UCSD-AML1 (cell line): ENCODE measurements around the gene ARMC12.
A peak's percentile ranks its signal among the peaks of the same experiment; 100 is the strongest.
"Not testable (repeated sequence)": the region's sequence is repeated elsewhere in the genome, so short reads cannot be mapped to it uniquely, and the experiment has no call there.

Source experiments
- DNase-seq: peaks from one replicate; lab custom pipeline; 2025; ENCODE audit not compliant: unreplicated experiment; lab: John Stamatoyannopoulos, UW

Gene ARMC12

GRCh38 chr6:35736982-35737412, at the start of gene ARMC12:
Gene ARMC12, plus strand, starts transcription at chr6:35737032. Its CDS starts 77 bp downstream, at chr6:35737109.
- DNase-seq = no peak

GRCh38 chr6:35687658-35688604, 48.9 kb upstream of the ARMC12 start:
- peak; percentile 56 for DNase-seq

GRCh38 chr6:35688605-35689322, 48.1 kb upstream of the ARMC12 start, which contains the start of gene FKBP5:
Gene FKBP5, minus strand, starts transcription at chr6:35688915. Its CDS starts 46,091 bp downstream, at chr6:35642824.
- DNase-seq = peak; percentile 93

- DNase-seq = not testable (repeated sequence)
Measured at GRCh38 chr6:35690006-35690405, 46.8 kb upstream of the ARMC12 start.

- DNase-seq = no peak
Measured at GRCh38 chr6:35690484-35690883, 46.3 kb upstream of the ARMC12 start.

- DNase-seq = peak; percentile 33
Measured at GRCh38 chr6:35691027-35691824, 45.6 kb upstream of the ARMC12 start.

- no peak for DNase-seq
Measured at GRCh38 chr6:35694462-35694861, 42.4 kb upstream of the ARMC12 start.

- DNase-seq = not testable (repeated sequence)
Measured at GRCh38 chr6:35698430-35698829, 38.4 kb upstream of the ARMC12 start.

GRCh38 chr6:35698858-35699257, 38.0 kb upstream of the ARMC12 start:
- DNase-seq = no peak

- DNase-seq = no peak
Measured at GRCh38 chr6:35703554-35703953, 33.3 kb upstream of the ARMC12 start.

GRCh38 chr6:35706468-35706867, 30.4 kb upstream of the ARMC12 start:
- no peak for DNase-seq

GRCh38 chr6:35707714-35708407, 29.0 kb upstream of the ARMC12 start:
- no peak for DNase-seq

GRCh38 chr6:35708585-35708984, 28.2 kb upstream of the ARMC12 start:
- no peak for DNase-seq

- no peak for DNase-seq
Measured at GRCh38 chr6:35710241-35710847, 26.5 kb upstream of the ARMC12 start.

GRCh38 chr6:35711731-35712130, 25.1 kb upstream of the ARMC12 start:
- no peak for DNase-seq

- no peak for DNase-seq
Measured at GRCh38 chr6:35713006-35713767, 23.6 kb upstream of the ARMC12 start.

- DNase-seq = no peak
Measured at GRCh38 chr6:35716798-35717197, 20.0 kb upstream of the ARMC12 start.

- no peak for DNase-seq
Measured at GRCh38 chr6:35717449-35718374, 19.1 kb upstream of the ARMC12 start.
